CD4-positive, alpha-beta T cell treated with Interleukin-2 at 100 ng/mL for 4 hours (primary cell): ENCODE data around the gene C9orf78.

Experiments used
- DNase-seq: peaks from one replicate; pipeline ENCODE4 v3.0.0-alpha.2; 2020; ENCODE audit warnings: low spot score

The C9orf78 gene

GRCh38 chr9:129841071-129841470 lies 6.0 kb upstream of the C9orf78 start:
- DNase-seq = no peak

- DNase-seq = no peak
These were observed 5.0 kb upstream of the C9orf78 start for GRCh38 chr9:129840034-129840433.

- DNase-seq = no peak
These were observed 4.4 kb upstream of the C9orf78 start for GRCh38 chr9:129839324-129840023.

DNA sequence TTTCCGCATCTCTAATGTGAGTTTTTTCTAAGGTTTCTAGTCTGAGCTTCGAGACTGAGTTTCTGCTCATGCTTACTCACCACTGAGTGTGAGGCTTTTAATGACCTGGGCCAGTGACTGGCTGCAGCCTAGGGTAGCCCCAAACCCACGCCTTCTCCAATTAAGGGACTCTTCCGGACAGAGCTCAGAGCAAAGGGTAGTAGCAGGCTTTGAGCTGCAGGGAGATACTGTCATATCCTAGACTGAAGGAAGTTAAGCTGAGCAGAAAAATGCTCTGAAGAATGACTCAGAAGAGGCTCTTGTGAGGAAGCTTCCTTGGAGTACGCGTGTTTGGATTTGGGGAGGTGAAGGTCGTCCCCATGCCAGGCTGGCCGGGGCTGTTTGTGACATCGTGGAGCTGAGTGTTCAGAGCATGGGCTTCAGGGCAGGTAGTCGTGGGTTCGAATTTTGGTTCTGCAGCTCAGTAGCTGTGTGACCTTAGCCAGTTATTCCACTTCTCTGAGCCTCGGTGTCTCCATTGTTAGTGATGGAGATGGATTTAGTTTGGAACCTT lies 3.7 kb upstream of the C9orf78 start:
- peak; percentile 38 for DNase-seq

GRCh38 chr9:129836311-129837007 lies 1.4 kb upstream of the C9orf78 start:
- peak; percentile 45 for DNase-seq

DNA sequence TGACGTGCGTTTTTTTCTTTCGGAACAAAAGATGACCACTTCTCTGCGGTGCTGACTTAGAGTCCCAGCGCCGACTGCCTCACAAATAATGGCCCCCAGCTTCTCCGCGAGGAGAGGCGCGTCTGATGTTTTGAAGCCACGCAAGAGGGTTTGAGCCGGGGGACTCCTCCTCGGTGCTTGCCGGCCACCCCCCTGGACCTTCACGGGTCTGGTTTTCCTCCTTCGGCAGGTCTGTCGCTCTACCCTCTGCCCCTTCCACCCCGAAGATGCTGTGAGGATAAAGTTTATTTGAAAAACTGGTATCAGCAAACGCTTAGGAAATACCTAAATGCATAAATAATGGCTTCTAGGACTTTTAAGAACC lies 767 bp upstream of the C9orf78 start:
- DNase-seq = no peak

- peak; percentile 47 for DNase-seq
These were observed 467 bp downstream of the C9orf78 start for GRCh38 chr9:129834489-129835127.

GRCh38 chr9:129832982-129833381 lies 2.1 kb downstream of the C9orf78 start:
- no peak for DNase-seq

DNA sequence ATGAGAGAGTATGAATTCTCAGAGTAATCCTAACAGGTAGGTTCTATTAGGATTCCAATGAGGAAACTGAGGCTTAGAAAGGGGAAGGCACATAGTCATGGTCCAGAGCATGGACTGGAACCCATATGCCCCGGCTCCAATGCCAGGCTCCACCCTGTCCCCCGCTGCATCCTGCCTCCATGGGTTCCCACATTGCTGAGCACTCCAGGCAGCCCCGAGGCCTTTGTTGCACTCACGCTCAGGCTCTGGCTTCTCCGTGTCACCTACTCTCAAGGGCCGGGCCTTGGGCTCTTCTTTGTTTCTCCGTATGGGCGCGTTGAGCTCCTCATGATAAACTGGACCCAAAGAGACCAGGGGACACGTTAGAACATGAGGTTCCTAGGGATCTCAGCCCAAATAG lies 6.1 kb downstream of the C9orf78 start:
- DNase-seq = no peak

DNA sequence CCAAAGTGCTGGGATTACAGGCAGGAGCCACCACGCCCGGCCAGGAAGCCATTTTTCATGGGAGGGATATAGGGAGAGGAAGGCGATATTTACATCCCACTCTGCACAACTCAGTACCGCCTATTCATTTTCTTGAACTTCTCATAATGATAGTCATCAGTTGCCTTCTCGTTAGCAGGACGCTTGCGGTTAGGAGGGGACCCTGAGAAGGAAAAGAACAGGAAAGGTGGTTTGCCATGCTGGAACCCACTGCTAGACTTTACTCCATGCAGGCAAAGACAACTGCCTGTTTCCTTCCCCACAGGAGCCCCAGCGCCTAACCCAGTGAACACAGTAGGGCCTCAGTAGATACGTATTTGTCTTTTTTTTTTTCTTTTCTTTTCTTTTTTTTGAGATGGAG lies 7.0 kb downstream of the C9orf78 start:
- no peak for DNase-seq

DNA sequence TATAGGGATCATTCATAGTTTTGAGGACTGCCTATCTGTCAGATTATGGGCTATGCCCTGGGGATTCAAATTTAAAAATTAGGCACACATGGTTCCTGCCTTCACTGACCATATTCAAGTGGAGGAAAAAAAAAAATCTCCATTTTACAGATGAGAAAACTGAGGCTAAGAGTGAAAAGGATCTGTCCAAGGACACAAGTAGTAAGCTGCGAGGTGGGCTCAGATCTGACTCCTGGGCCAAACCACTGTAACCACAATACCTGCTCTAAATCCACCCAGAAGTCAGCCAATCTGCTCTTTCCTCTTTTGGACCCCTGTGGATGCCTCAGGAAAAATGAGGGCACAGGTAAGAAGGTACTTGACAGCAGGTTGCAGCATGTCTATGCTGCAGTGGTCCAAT lies 8.3 kb downstream of the C9orf78 start:
- no peak for DNase-seq

GRCh38 chr9:129826344-129826743 lies 8.7 kb downstream of the C9orf78 start:
- DNase-seq = no peak

DNA sequence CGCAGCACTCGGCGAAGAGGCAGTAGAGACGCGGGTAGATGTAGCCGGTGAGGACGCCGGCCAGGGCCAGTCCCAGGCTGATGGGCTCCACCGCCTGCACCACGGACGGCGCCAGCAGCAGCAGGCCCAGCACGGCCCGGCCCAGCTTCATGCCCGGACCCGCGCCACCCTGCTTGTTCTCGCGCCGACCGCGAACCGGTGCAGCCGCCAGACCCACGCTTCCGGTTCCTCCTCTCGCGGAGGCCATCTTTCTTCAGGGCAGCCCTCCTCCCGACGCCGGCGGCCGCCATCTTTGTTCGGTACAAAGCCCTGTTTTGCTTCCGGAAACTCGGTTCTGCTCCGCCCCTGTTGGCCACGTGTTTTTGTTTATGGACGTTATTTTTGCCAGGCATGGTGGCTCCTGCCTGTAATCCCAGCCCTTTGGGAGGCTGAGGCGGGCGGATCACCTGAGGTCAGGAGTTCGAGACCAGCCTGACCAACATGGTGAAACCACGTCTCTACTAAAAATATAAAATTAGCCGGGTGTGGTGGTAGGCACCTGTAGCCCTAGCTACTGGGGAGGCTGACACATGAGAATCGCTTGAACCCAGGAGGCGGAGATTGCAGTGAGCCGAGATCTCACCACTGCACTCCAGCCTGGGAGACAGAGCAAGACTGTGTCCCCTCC lies 11.0 kb downstream of the C9orf78 start, which contains the start of gene TOR1A:
Gene TOR1A, minus strand, starts transcription at position 202 of the 667 bp plus-strand sequence. Its CDS starts 51 bp downstream, at position 151.
- peak; percentile 93 for DNase-seq

- no peak for DNase-seq
These were observed 11.5 kb downstream of the C9orf78 start for GRCh38 chr9:129823542-129823934.

GRCh38 chr9:129822898-129823541 lies 12.1 kb downstream of the C9orf78 start:
- DNase-seq = no peak

GRCh38 chr9:129816501-129817435 lies 18.3 kb downstream of the C9orf78 start:
- DNase-seq = no peak

DNA sequence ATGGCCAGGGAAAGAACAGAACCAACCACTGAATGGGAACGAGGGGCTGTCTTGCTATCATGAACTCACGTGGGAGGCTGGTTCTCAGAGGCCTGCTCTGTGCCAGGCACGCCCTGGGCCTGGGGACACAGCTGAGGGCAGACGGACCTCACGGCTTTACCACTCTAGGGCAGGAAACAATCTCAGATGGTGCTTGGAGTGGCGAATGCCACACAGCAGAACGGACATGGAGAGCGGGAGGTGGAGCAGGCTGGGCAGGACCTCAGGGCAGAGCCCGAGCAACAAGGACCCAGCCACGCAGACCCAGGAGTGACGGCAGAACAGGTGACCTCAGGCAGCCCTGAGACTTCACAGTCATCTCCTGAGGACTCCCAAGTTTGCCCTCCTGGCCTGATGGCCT lies 19.8 kb downstream of the C9orf78 start:
- DNase-seq = no peak

GRCh38 chr9:129814432-129815223 lies 20.4 kb downstream of the C9orf78 start:
- no peak for DNase-seq

- no peak for DNase-seq
These were observed 21.4 kb downstream of the C9orf78 start for GRCh38 chr9:129813661-129814060.

GRCh38 chr9:129812385-129812784 lies 22.7 kb downstream of the C9orf78 start:
- no peak for DNase-seq
